Kidney (tissue), 14 donors: Measurements from ENCODE around the gene SORBS1. TPM values are rescaled to one million over a fixed set of nuclear protein-coding genes. Genes with fewer than 3 reads are reported as not detected.

Experiments
- DNase-seq, 5 donors: peaks; one replicate each; pipeline ENCODE4 v3.0.0-alpha.2; 2013 to 2020
- FAIRE-seq: peaks from 2 replicates; lab custom pipeline; 2012; peaks lifted over from hg19 to GRCh38; lab: Jason Lieb, UNC
- H3K27ac ChIP-seq, 2 donors: one replicate each; pipeline ENCODE4 v1.7.0; 2013; ENCODE audit warnings: low read depth in 2 of 2, low read length in 2 of 2, inconsistent platforms in 1 of 2
- H3K27me3 ChIP-seq: one replicate; pipeline ENCODE4 v1.7.1; 2013; ENCODE audit warnings: low read length, inconsistent platforms; ENCODE audit not compliant: control insufficient read depth, insufficient read depth
- H3K36me3 ChIP-seq, 3 donors: one replicate each; pipeline versions ENCODE4 v1.7.0 to v1.7.1; 2013; ENCODE audit warnings: low read length in 3 of 3, control low read depth in 1 of 3, inconsistent platforms in 1 of 3; ENCODE audit not compliant: insufficient read depth in 3 of 3, control insufficient read depth in 2 of 3
- H3K4me1 ChIP-seq, 3 donors: one replicate each; pipeline versions ENCODE4 v1.7.0 to v1.7.1; 2013; ENCODE audit warnings: low read length in 3 of 3, inconsistent platforms in 1 of 3, low read depth in 1 of 3; ENCODE audit not compliant: control insufficient read depth in 2 of 3, insufficient read depth in 2 of 3
- H3K4me3 ChIP-seq, 3 donors: one replicate each; pipeline versions ENCODE4 v1.7.0 to v1.8.1; 2013; ENCODE audit warnings: low read length in 3 of 3, control low read depth in 1 of 3, inconsistent platforms in 1 of 3
- H3K9ac ChIP-seq, 3 donors: one replicate each; pipeline versions ENCODE4 v1.7.0 to v1.7.1; 2013; ENCODE audit warnings: low read length in 3 of 3, control low read depth in 1 of 3, inconsistent platforms in 1 of 3
- H3K9me3 ChIP-seq, 3 donors: one replicate each; pipeline versions ENCODE4 v1.7.0 to v1.7.1; 2013; ENCODE audit warnings: low read length in 3 of 3, control low read depth in 1 of 3, inconsistent platforms in 1 of 3; ENCODE audit not compliant: control insufficient read depth in 2 of 3, insufficient read depth in 1 of 3
- intact Hi-C: fragments of 100-400 bp; cut with DNase I; formaldehyde crosslinking; loops from one replicate; pipeline ENCODE4 v1.11.1; 2022
- polyA plus RNA-seq: library from polyadenylated mRNA; stranded (reverse); fragments of 350-450 nt; fragmentation: Illumina TruSeq; extraction: RNeasy Lipid Tissue Mini Kit (QIAGEN cat#74804); gene quantifications from one replicate; pipeline ENCODE4 v1.2.3, GENCODE V29; 2014; ENCODE audit warnings: low read depth, low replicate concordance; ENCODE audit not compliant: insufficient read depth
- total RNA-seq: library from RNA; stranded (reverse); fragmentation: NEBNext Ultra II Directional; extraction: Animal tissue kit (Norgen Biotek cat#: 25700); gene quantifications from one replicate; pipeline ENCODE4 v1.2.1, GENCODE V29; 2021
- TF ChIP-seq, protein P1 (sequence below): IDR thresholded peaks from 3 replicates; pipeline ENCODE4 v1.5.1; 2012; ENCODE audit warnings: mild to moderate bottlenecking, moderate library complexity, borderline replicate concordance; ENCODE audit not compliant: insufficient read depth; ENCODE audit errors: extremely low read depth
- donor health status: control.
- donor health status: control.
- donor health status: control.
- donor health status: control.
- donor health status: control.
- donor health status: DM: yes; HTN: yes; CAD: no.
- donor health status: Normal renal cell carcinoma (clear cell type).

Gene SORBS1
- total and polyA plus RNA-seq, 2 donors from 2014 or later, result 12.2 to 91.7 TPM

DNA sequence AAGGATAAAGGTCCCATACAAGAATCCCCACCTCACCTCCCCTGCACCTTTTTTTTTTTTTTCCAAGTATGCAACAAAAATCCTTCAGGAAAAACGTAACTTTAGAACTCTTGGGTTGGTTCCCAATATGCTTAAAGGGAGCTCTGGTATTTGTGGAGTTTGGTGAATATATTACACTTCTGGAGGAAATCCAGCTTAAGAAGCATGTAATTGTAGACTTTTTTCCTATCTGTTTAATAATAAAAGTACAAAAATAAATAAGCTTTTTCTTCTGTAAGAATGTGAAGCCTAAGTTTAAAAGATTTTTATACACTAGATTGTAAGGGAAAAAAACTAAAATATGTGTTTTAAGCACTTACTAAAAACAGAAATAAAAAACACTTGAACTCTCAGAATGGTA is 102.3 kb downstream of the SORBS1 start:
- DNase-seq, result peak in 2 of 5 donors; percentile 61 to 77
- TF ChIP-seq, protein P1, sequence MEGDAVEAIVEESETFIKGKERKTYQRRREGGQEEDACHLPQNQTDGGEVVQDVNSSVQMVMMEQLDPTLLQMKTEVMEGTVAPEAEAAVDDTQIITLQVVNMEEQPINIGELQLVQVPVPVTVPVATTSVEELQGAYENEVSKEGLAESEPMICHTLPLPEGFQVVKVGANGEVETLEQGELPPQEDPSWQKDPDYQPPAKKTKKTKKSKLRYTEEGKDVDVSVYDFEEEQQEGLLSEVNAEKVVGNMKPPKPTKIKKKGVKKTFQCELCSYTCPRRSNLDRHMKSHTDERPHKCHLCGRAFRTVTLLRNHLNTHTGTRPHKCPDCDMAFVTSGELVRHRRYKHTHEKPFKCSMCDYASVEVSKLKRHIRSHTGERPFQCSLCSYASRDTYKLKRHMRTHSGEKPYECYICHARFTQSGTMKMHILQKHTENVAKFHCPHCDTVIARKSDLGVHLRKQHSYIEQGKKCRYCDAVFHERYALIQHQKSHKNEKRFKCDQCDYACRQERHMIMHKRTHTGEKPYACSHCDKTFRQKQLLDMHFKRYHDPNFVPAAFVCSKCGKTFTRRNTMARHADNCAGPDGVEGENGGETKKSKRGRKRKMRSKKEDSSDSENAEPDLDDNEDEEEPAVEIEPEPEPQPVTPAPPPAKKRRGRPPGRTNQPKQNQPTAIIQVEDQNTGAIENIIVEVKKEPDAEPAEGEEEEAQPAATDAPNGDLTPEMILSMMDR, result no peak
- H3K4me1 ChIP-seq, result peaks cover 4 to 38% (median 17%) of the 10 kb centered on the region in 3 donors
- no peak overlapping the region for H3K4me3 ChIP-seq
- intact Hi-C loops, result no loop called here
- H3K27me3 ChIP-seq, result no peaks in the 10 kb centered on the region
- no peak for FAIRE-seq
- H3K9me3 ChIP-seq, result no peaks in the 10 kb centered on the region
- peak overlapping the region; percentile 62 to 71 for H3K27ac ChIP-seq
- peak overlapping the region in 1 of 3 donors; percentile 46 for H3K9ac ChIP-seq
- no peaks in the 10 kb centered on the region for H3K36me3 ChIP-seq

DNA sequence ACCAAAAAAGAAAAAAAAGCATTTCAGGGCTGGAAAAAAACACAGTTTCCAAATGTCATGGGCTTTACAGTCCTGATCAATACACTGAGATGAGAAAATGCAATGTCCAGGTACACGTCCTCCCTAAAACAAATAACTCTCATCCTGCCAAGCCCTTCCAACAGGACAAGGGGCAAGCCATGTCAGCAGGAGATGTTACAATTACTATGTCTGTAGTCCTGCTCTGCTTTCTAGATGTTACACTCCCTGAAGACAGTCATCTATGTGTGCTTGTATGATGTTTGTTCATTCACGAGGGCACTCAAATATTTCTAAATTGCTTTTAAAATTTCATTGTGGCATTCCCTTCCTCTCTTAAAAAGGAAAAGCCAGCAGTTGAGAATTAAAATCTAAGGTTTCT is 103.2 kb downstream of the SORBS1 start:
- no peaks in the 10 kb centered on the region for H3K27me3 ChIP-seq
- no peaks in the 10 kb centered on the region for H3K36me3 ChIP-seq
- DNase-seq (no peak), FAIRE-seq (no peak)
- intact Hi-C loops, result no loop called here
- H3K4me1 ChIP-seq, result peaks cover 4 to 38% (median 17%) of the 10 kb centered on the region in 3 donors
- H3K9me3 ChIP-seq, result no peaks in the 10 kb centered on the region
- H3K9ac ChIP-seq, result peak overlapping the region in 1 of 3 donors; percentile 43
- peak overlapping the region; percentile 84 to 86 for H3K27ac ChIP-seq
- peak overlapping the region in 1 of 3 donors; percentile 8 for H3K4me3 ChIP-seq
- TF ChIP-seq, protein P1, result no peak

DNA sequence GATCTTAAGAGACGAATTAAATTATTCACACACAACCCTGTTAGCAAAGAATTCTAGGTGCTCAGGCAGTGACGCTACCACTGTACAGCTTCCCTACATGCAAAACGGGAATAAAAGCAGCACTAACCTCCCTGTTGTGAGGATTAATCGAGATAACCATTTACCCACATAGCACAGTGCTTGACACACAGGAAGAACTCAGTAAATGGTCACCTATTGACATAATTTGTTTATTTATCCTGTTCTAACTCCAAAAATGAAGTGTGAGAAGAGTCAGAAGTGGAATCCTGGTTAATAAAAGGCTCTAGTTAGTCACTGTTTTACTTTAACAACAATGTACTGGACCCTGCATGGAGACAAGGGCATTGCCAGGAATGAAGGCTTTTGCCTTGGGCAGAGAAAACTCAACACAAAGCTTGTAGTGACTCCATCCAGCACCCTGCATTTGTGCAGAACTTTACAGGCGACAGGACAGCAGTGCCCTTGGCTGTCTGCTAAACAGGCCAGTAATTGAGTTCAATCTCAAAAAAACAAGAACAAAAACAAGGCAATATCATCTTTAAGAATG is 103.8 kb downstream of the SORBS1 start:
- peak; percentile 83 for FAIRE-seq

More for the DNA sequence above, 103.8 kb downstream of the SORBS1 start:
- Histone ChIP-seq H3K27me3 (no peaks in the 10 kb centered on the region), H3K9me3 (no peaks in the 10 kb centered on the region), H3K4me3 (peak overlapping the region in 2 of 3 donors; percentile 13 to 43), H3K36me3 (no peaks in the 10 kb centered on the region), H3K4me1 (peaks cover 4 to 38% (median 17%) of the 10 kb centered on the region in 3 donors), H3K27ac (peak overlapping the region; percentile 84 to 86), H3K9ac (peak overlapping the region in 1 of 3 donors; percentile 43)
- TF ChIP-seq, protein P1, result no peak
- intact Hi-C loops, result no loop called here
- DNase-seq, result peak in 1 of 5 donors; percentile 62
